ENCODE data around the gene GCHFR. TPM values are rescaled to one million over a fixed set of nuclear protein-coding genes. Genes with fewer than 3 reads are reported as not detected.
A peak's percentile ranks its signal among the peaks of the same experiment; 100 is the strongest.

The GCHFR gene
- total RNA-seq, 2 donors from 2014 or later, result 46.1 to 50.4 TPM

GRCh38 chr15:40746916-40747418 lies 16.9 kb upstream of the GCHFR start:
- Mint-ChIP-seq H3K4me1 (peaks cover 20% of the 10 kb centered on the region), H3K4me3 (no peak overlapping the region), H3K27me3 (no peaks in the 10 kb centered on the region), H3K27ac (peak overlapping the region; percentile 48), H3K9me3 (no peaks in the 10 kb centered on the region), H3K36me3 (ENCODE audit: low read depth) (peaks cover 85% of the 10 kb centered on the region)
- ATAC-seq (replicated peaks), result no peak

GRCh38 chr15:40747685-40748631 lies 15.9 kb upstream of the GCHFR start:
- Mint-ChIP-seq H3K36me3 (ENCODE audit: low read depth) (peaks cover 85% of the 10 kb centered on the region), H3K4me3 (no peak overlapping the region), H3K4me1 (peaks cover 23% of the 10 kb centered on the region), H3K27ac (peak overlapping the region; percentile 48), H3K9me3 (no peaks in the 10 kb centered on the region), H3K27me3 (no peaks in the 10 kb centered on the region)
- ATAC-seq (replicated peaks), result no peak

DNA sequence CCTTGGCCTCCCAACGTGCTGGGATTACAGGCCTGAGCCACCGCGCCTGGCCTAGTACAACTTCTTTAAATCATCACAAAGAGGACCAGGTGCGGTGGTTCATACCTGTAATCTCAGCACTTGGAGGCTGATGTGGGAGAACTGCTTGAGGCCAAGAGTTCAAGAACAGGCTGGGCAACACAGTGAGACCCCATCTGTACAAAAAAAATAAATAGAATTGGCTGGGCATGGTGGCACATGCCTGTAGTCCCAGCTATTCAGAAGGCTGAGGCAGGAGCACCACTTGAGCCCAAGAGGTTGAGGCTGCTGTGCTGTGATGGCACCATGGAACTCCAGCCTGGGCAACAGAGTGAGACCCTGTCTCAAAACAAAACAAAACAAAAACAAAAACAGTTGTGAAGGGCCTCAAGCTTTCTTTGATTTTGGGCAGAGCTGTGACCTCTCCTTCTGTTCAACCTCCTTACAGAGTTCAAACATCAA lies 14.7 kb upstream of the GCHFR start:
- peak overlapping the region; percentile 58 for H3K27ac Mint-ChIP-seq
- no peak for ATAC-seq (replicated peaks)
- H3K9me3 Mint-ChIP-seq, result no peaks in the 10 kb centered on the region
- no peak overlapping the region for H3K4me3 Mint-ChIP-seq
- no peaks in the 10 kb centered on the region for H3K27me3 Mint-ChIP-seq
- peaks cover 26% of the 10 kb centered on the region for H3K4me1 Mint-ChIP-seq
- peaks cover 88% of the 10 kb centered on the region for H3K36me3 Mint-ChIP-seq (ENCODE audit: low read depth)

GRCh38 chr15:40750885-40751284 lies 13.0 kb upstream of the GCHFR start:
- Mint-ChIP-seq H3K9me3 (no peaks in the 10 kb centered on the region), H3K4me1 (peaks cover 20% of the 10 kb centered on the region), H3K27me3 (no peaks in the 10 kb centered on the region), H3K36me3 (ENCODE audit: low read depth) (peaks cover 72% of the 10 kb centered on the region), H3K4me3 (no peak overlapping the region), H3K27ac (peak overlapping the region; percentile 52)
- no peak for ATAC-seq (replicated peaks)

DNA sequence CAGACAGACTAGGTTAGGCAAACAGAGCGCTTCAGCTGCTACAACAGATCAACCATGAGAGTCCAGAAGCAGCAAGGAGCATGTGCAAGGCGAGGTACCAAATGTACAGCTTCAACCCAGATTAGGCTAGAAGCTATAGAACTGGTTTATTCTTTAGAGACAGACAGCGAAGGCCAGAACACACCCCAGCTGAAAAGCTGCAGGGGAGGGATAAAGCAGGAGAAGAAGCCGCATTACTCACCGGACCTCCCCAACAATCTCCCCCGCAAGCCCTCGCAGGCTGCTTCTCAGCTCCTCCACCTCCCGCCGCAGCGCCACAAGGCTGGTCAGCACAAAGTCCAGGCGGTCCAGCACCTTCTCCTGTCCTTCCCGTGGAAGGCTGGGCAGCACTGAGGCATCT lies 12.1 kb upstream of the GCHFR start:
- Mint-ChIP-seq H3K27ac (peak overlapping the region; percentile 52), H3K4me1 (peaks cover 20% of the 10 kb centered on the region), H3K27me3 (no peaks in the 10 kb centered on the region), H3K36me3 (ENCODE audit: low read depth) (peaks cover 66% of the 10 kb centered on the region), H3K4me3 (no peak overlapping the region), H3K9me3 (no peaks in the 10 kb centered on the region)
- no peak for ATAC-seq (replicated peaks)

GRCh38 chr15:40754574-40754882 lies 9.3 kb upstream of the GCHFR start:
- peak overlapping the region; percentile 75 for H3K27ac Mint-ChIP-seq
- no peaks in the 10 kb centered on the region for H3K9me3 Mint-ChIP-seq
- peaks cover 20% of the 10 kb centered on the region for H3K4me1 Mint-ChIP-seq
- H3K4me3 Mint-ChIP-seq, result peak overlapping the region; percentile 90
- peak; percentile 6 for ATAC-seq (replicated peaks)
- H3K27me3 Mint-ChIP-seq, result no peaks in the 10 kb centered on the region
- H3K36me3 Mint-ChIP-seq (ENCODE audit: low read depth), result peaks cover 46% of the 10 kb centered on the region

GRCh38 chr15:40754883-40755811 lies 8.7 kb upstream of the GCHFR start, which contains the start of gene RMDN3:
RMDN3 (minus strand) TSS chr15:40755254; CDS start chr15:40754783, 471 bp downstream.
- Mint-ChIP-seq H3K27me3 (no peaks in the 10 kb centered on the region), H3K36me3 (ENCODE audit: low read depth) (peaks cover 40% of the 10 kb centered on the region), H3K4me1 (peaks cover 20% of the 10 kb centered on the region), H3K9me3 (no peaks in the 10 kb centered on the region), H3K27ac (peak within 1 kb of the TSS; percentile 97), H3K4me3 (peak within 1 kb of the TSS; percentile 90)
- ATAC-seq (replicated peaks), result peak; percentile 93

- Mint-ChIP-seq H3K9me3 (no peaks in the 10 kb centered on the region), H3K4me1 (peaks cover 20% of the 10 kb centered on the region), H3K4me3 (peak overlapping the region; percentile 90), H3K27me3 (no peaks in the 10 kb centered on the region), H3K36me3 (ENCODE audit: low read depth) (peaks cover 33% of the 10 kb centered on the region), H3K27ac (peak overlapping the region; percentile 97)
- ATAC-seq (replicated peaks), result no peak
These were observed 8.1 kb upstream of the GCHFR start for GRCh38 chr15:40755812-40756208.

DNA sequence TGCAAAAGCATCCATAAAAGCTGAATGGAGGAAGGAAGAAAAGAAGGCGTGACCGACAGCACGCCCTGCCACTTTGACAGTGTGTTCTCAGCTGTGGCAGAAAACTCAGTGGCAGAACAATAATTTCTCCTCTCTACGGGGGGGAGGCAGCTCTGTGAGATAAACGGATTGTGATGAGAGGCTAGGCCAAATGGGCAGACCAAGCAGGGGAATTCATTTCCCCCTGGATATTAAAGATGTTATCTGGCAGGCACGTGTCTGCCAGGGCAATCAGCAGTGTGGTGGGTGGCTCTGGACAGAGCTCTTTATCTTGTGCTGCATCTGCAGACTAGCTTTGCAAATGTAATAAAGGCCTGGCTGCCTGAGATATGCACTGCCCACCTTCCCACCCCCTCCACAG lies 6.9 kb upstream of the GCHFR start:
- Mint-ChIP-seq H3K9me3 (no peaks in the 10 kb centered on the region), H3K27ac (no peak overlapping the region), H3K27me3 (no peaks in the 10 kb centered on the region), H3K4me1 (peaks cover 20% of the 10 kb centered on the region), H3K36me3 (ENCODE audit: low read depth) (peaks cover 22% of the 10 kb centered on the region), H3K4me3 (no peak overlapping the region)
- ATAC-seq (replicated peaks), result no peak

DNA sequence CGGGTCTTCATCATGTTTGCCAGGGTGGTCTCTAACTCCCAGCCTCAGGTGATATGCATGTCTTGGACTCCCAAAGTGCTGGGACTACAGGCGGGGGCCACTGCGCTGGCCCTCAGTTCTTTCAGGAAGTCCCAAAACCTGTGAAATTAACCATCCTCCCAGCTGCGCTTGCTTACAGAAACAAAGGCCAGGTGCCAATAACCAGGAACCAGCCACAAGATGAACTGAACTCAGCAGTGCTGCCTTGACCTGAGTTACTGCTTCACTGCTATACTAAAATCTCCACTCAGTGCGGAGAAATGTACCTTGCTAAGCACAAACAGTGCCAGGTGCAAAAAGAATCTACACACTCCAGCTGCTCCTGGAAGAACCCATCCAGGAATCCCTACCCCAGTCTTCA lies 3.9 kb upstream of the GCHFR start:
- H3K36me3 Mint-ChIP-seq (ENCODE audit: low read depth), result peaks cover 2% of the 10 kb centered on the region
- ATAC-seq (replicated peaks), result no peak
- no peaks in the 10 kb centered on the region for H3K27me3 Mint-ChIP-seq
- H3K4me1 Mint-ChIP-seq, result peaks cover under 1% of the 10 kb centered on the region
- no peaks in the 10 kb centered on the region for H3K9me3 Mint-ChIP-seq
- no peak overlapping the region for H3K27ac Mint-ChIP-seq
- no peak overlapping the region for H3K4me3 Mint-ChIP-seq

DNA sequence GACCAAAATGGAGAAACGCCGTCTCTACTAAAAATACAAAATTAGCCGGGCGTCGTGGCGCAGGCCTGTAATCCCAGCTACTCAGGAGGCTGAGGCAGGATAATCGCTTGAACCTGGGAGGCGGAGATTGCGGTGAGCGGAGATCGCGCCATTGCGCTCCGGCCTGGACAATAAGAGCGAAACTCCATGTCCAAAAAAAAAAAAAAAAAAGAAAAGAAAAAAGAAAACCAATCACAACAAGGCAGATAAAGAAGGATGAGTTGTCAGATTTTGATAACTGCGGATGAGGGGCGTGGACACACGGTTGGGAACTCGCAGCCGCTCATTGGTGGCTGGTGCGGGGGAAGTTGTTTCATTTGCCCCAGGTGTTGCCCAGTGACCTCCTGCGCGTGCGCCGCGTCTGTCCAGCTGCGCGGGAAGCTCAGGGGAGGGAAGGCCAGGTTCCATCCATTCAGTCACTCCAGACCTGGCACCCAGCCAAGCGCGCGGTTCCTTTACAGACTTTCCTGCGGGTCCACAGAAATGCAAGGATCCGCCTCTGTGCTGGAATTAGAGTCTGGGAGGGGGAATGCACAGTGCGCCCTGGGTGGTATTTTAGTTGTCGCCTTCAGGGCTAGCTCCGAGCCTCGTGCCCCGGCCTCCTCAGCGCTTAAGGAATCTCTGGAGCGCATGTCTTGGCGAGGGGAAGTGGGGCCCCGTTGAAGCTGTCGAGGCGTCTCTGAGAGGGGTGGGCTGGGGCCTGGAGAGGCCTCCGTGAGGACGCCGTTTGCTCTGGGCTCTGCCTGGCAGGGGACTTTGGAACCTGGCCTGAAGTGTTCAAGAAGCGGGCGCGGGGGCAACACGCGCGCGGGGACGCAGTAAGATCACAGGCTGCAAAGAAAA lies 708 bp upstream of the GCHFR start:
- peaks cover 13% of the 10 kb centered on the region for H3K36me3 Mint-ChIP-seq (ENCODE audit: low read depth)
- peak overlapping the region; percentile 82 for H3K27ac Mint-ChIP-seq
- no peaks in the 10 kb centered on the region for H3K9me3 Mint-ChIP-seq
- H3K4me3 Mint-ChIP-seq, result peak overlapping the region; percentile 79
- ATAC-seq (replicated peaks), result peak; percentile 38
- H3K27me3 Mint-ChIP-seq, result no peaks in the 10 kb centered on the region
- H3K4me1 Mint-ChIP-seq, result peaks cover 8% of the 10 kb centered on the region

GRCh38 chr15:40764629-40765103 lies 798 bp downstream of the GCHFR start:
- peaks cover 19% of the 10 kb centered on the region for H3K36me3 Mint-ChIP-seq (ENCODE audit: low read depth)
- ATAC-seq (replicated peaks), result no peak
- no peaks in the 10 kb centered on the region for H3K27me3 Mint-ChIP-seq
- H3K4me3 Mint-ChIP-seq, result peak overlapping the region; percentile 79
- peaks cover 12% of the 10 kb centered on the region for H3K4me1 Mint-ChIP-seq
- no peaks in the 10 kb centered on the region for H3K9me3 Mint-ChIP-seq
- peak overlapping the region; percentile 74 for H3K27ac Mint-ChIP-seq

- Mint-ChIP-seq H3K27me3 (no peaks in the 10 kb centered on the region), H3K9me3 (no peaks in the 10 kb centered on the region), H3K27ac (peak overlapping the region; percentile 74), H3K4me1 (peaks cover 17% of the 10 kb centered on the region), H3K4me3 (peak overlapping the region; percentile 79), H3K36me3 (ENCODE audit: low read depth) (peaks cover 23% of the 10 kb centered on the region)
- no peak for ATAC-seq (replicated peaks)
These were observed 2.4 kb downstream of the GCHFR start for GRCh38 chr15:40766194-40766815.

All from activated T-helper 17 cell treated with anti-CD3 and anti-CD28 coated beads, Interleukin-2, amount 50 U/mL, for 72 hours (primary cell).